ENCODE results near the gene SGSH.
A peak's percentile ranks its signal among the peaks of the same experiment; 100 is the strongest.

SGSH gene

DNA sequence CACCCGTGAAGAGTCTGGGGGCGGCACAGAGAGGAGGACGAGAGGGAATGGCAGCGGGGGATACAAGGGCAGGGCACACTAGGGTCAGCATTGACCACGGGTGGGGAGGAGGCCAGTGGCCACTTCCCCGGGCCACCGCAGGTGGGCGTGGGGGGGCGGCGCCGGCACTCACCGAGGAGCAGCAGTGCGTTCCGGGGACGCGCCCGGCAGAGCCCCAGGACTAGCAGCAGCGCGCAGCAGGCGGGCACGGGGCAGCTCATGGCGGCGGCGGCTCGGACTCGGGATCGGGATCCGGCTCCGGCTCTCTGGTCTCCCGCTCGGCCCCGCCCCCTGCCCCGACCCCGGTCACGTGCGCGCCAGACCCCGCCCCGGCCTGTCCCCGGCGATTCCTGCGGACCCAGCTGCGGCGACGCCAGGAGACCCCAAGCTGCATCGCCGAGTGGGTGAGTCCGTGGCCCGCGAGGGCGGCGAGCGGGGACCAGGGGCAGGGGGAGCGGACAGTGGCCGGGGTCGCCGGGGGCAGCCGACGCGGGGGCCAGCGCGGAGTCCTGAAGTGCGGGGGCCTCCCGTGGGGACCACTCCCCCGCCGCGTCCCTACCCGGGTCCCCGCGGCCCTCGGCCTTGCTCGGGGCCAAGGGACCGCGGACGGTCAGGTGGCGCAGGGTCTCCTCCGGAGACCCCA, at the start of gene SGSH, which contains the start of gene SLC26A11:
SGSH (minus strand) TSS at position 280 of the 682 bp plus-strand sequence; CDS start at position 260, 20 bp downstream.
SLC26A11 (plus strand) TSS at position 374 of the 682 bp plus-strand sequence. CDS start 1,134 bp downstream, outside the sequence.
- Histone ChIP-seq H3K4me3 (ENCODE audit: low read length, poor library complexity, severe bottlenecking) (no peak within 1 kb of the TSS), H3K4me2 (ENCODE audit: low read depth, low read length, poor library complexity, severe bottlenecking) (peak within 1 kb of the TSS; percentile 40), H3K4me1 (ENCODE audit: insufficient read depth, low read length, poor library complexity, severe bottlenecking) (peaks cover 7% of the 10 kb centered on the region), H2AFZ (ENCODE audit: low read length) (no peak within 1 kb of the TSS), H3K9me3 (ENCODE audit: insufficient read depth, low read depth, low read length) (no peaks in the 10 kb centered on the region), H4K20me1 (ENCODE audit: insufficient read depth, low read length, poor library complexity, severe bottlenecking) (no peaks in the 10 kb centered on the region), H3K79me2 (ENCODE audit: insufficient read depth, low read length) (no peaks in the 10 kb centered on the region), H3K9ac (ENCODE audit: low read depth, low read length, poor library complexity, severe bottlenecking) (no peak within 1 kb of the TSS), H3K36me3 (ENCODE audit: insufficient read depth, low read length) (no peaks in the 10 kb centered on the region), H3F3A (ENCODE audit: low read depth) (no peaks in the 10 kb centered on the region), H3K9me2 (replicated peaks; ENCODE audit: low read depth, low read length) (no peaks in the 10 kb centered on the region), H3K27me3 (ENCODE audit: insufficient read depth, low read length, poor library complexity, severe bottlenecking) (peaks cover 16% of the 10 kb centered on the region)
- TF ChIP-seq, protein P1, sequence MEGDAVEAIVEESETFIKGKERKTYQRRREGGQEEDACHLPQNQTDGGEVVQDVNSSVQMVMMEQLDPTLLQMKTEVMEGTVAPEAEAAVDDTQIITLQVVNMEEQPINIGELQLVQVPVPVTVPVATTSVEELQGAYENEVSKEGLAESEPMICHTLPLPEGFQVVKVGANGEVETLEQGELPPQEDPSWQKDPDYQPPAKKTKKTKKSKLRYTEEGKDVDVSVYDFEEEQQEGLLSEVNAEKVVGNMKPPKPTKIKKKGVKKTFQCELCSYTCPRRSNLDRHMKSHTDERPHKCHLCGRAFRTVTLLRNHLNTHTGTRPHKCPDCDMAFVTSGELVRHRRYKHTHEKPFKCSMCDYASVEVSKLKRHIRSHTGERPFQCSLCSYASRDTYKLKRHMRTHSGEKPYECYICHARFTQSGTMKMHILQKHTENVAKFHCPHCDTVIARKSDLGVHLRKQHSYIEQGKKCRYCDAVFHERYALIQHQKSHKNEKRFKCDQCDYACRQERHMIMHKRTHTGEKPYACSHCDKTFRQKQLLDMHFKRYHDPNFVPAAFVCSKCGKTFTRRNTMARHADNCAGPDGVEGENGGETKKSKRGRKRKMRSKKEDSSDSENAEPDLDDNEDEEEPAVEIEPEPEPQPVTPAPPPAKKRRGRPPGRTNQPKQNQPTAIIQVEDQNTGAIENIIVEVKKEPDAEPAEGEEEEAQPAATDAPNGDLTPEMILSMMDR (conservative IDR thresholded peaks at IDR 0.05; ENCODE audit: low read length) = no peak
- no peak for TF ChIP-seq EZH2phosphoT487 (IDR thresholded peaks at IDR 0.05; ENCODE audit: borderline replicate concordance)

DNA sequence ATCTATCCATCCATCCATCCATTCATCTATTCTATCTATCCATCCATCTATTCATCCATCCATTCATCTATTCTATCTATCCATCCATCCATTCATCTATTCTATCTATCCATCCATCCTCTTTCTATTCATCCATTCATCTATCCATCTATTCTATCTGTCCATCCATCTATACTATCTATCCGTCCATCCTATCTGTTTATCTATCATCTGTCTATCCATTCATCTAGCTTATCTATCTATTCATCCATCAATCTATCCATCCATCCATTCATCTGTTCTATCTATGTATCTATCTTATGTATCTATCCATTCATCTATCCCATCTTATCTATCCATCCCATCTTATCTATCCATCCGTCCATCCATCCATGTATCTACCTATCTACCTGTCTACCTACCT, 49.3 kb upstream of the SGSH start:
- Histone ChIP-seq H2AFZ (ENCODE audit: low read length) (no peak overlapping the region), H3K9me3 (ENCODE audit: insufficient read depth, low read depth, low read length) (no peaks in the 10 kb centered on the region), H3K27me3 (ENCODE audit: insufficient read depth, low read length, poor library complexity, severe bottlenecking) (no peaks in the 10 kb centered on the region), H3F3A (ENCODE audit: low read depth) (no peaks in the 10 kb centered on the region), H3K79me2 (ENCODE audit: insufficient read depth, low read length) (peaks cover 19% of the 10 kb centered on the region), H3K9ac (ENCODE audit: low read depth, low read length, poor library complexity, severe bottlenecking) (no peak overlapping the region), H3K4me3 (ENCODE audit: low read length, poor library complexity, severe bottlenecking) (no peak overlapping the region), H3K36me3 (ENCODE audit: insufficient read depth, low read length) (no peaks in the 10 kb centered on the region; the same call in 1 of the 2 replicates), H4K20me1 (ENCODE audit: insufficient read depth, low read length, poor library complexity, severe bottlenecking) (no peaks in the 10 kb centered on the region), H3K4me1 (ENCODE audit: insufficient read depth, low read length, poor library complexity, severe bottlenecking) (peaks cover 15% of the 10 kb centered on the region), H3K4me2 (ENCODE audit: low read depth, low read length, poor library complexity, severe bottlenecking) (no peak overlapping the region), H3K9me2 (replicated peaks; ENCODE audit: low read depth, low read length) (no peaks in the 10 kb centered on the region)
- TF ChIP-seq, protein P1 (conservative IDR thresholded peaks at IDR 0.05; ENCODE audit: low read length) = no peak
- TF ChIP-seq EZH2phosphoT487 (IDR thresholded peaks at IDR 0.05; ENCODE audit: borderline replicate concordance) = no peak

DNA sequence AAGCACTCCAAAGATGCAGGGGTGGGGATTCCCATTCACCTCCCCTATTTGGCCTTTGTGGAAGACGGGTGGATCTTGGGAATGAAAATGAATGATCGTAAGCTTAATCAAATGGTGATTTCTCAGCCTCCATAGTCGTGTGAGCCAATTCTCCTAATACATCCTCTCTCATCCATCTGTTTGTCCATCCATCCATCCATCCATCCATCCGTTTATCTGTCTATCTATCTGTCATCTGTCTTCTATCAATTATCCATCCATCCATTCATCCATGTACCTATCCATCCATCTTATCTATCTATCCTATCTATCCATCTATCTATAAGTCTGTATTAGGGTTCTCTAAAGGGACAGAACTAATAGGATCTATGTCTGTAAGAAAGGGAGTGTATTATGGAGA, 48.3 kb upstream of the SGSH start:
- Histone ChIP-seq H3K27me3 (ENCODE audit: insufficient read depth, low read length, poor library complexity, severe bottlenecking) (no peaks in the 10 kb centered on the region), H2AFZ (ENCODE audit: low read length) (no peak overlapping the region), H4K20me1 (ENCODE audit: insufficient read depth, low read length, poor library complexity, severe bottlenecking) (no peaks in the 10 kb centered on the region), H3K79me2 (ENCODE audit: insufficient read depth, low read length) (peaks cover 29% of the 10 kb centered on the region), H3K9me2 (replicated peaks; ENCODE audit: low read depth, low read length) (no peaks in the 10 kb centered on the region), H3K36me3 (ENCODE audit: insufficient read depth, low read length) (no peaks in the 10 kb centered on the region; the same call in 1 of the 2 replicates), H3K4me2 (ENCODE audit: low read depth, low read length, poor library complexity, severe bottlenecking) (no peak overlapping the region), H3K4me1 (ENCODE audit: insufficient read depth, low read length, poor library complexity, severe bottlenecking) (peaks cover 19% of the 10 kb centered on the region), H3K4me3 (ENCODE audit: low read length, poor library complexity, severe bottlenecking) (no peak overlapping the region), H3K9ac (ENCODE audit: low read depth, low read length, poor library complexity, severe bottlenecking) (no peak overlapping the region), H3K9me3 (ENCODE audit: insufficient read depth, low read depth, low read length) (no peaks in the 10 kb centered on the region), H3F3A (ENCODE audit: low read depth) (no peaks in the 10 kb centered on the region)
- TF ChIP-seq EZH2phosphoT487 (IDR thresholded peaks at IDR 0.05; ENCODE audit: borderline replicate concordance) = no peak
- TF ChIP-seq, protein P1 (conservative IDR thresholded peaks at IDR 0.05; ENCODE audit: low read length) = no peak
